GM18861 (cell line): ENCODE data around the gene KCNE4.
"Not testable (repeated sequence)": the region's sequence is repeated elsewhere in the genome, so short reads cannot be mapped to it uniquely, and the experiment has no call there.

Experiments used
- ATAC-seq: cut with Tn5 transposase; IDR thresholded peaks from one replicate; pipeline ENCODE4 v1.9.1; 2021; ENCODE audit not compliant: unreplicated experiment

KCNE4 gene

GRCh38 chr2:223056701-223057418, 4.9 kb downstream of the KCNE4 start:
- ATAC-seq, result no peak

- no peak for ATAC-seq
Observed at GRCh38 chr2:223057569-223057968, 5.6 kb downstream of the KCNE4 start.

GRCh38 chr2:223058952-223059716, 7.1 kb downstream of the KCNE4 start:
- ATAC-seq, result no peak

GRCh38 chr2:223060201-223060825, 8.3 kb downstream of the KCNE4 start:
- ATAC-seq, result no peak

- ATAC-seq, result no peak
Observed at GRCh38 chr2:223062396-223062795, 10.4 kb downstream of the KCNE4 start.

- ATAC-seq, result no peak
Observed at GRCh38 chr2:223065107-223065506, 13.1 kb downstream of the KCNE4 start.

- no peak for ATAC-seq
Observed at GRCh38 chr2:223066721-223067120, 14.7 kb downstream of the KCNE4 start.

GRCh38 chr2:223068071-223068470, 16.1 kb downstream of the KCNE4 start:
- no peak for ATAC-seq

GRCh38 chr2:223069465-223069864, 17.5 kb downstream of the KCNE4 start:
- no peak for ATAC-seq

- no peak for ATAC-seq
Observed at GRCh38 chr2:223069988-223070387, 18.0 kb downstream of the KCNE4 start.

GRCh38 chr2:223071139-223071538, 19.1 kb downstream of the KCNE4 start:
- ATAC-seq, result no peak

GRCh38 chr2:223072826-223073225, 20.8 kb downstream of the KCNE4 start:
- no peak for ATAC-seq

- ATAC-seq, result peak; percentile 88
Observed at GRCh38 chr2:223075301-223076270, 23.6 kb downstream of the KCNE4 start.

- ATAC-seq, result no peak
Observed at GRCh38 chr2:223076573-223076972, 24.6 kb downstream of the KCNE4 start.

GRCh38 chr2:223078482-223078881, 26.5 kb downstream of the KCNE4 start:
- no peak for ATAC-seq

GRCh38 chr2:223079378-223079777, 27.4 kb downstream of the KCNE4 start:
- ATAC-seq, result no peak

- ATAC-seq, result no peak
Observed at GRCh38 chr2:223079925-223080324, 27.9 kb downstream of the KCNE4 start.

- ATAC-seq, result not testable (repeated sequence)
Observed at GRCh38 chr2:223080790-223081360, 28.9 kb downstream of the KCNE4 start.

- ATAC-seq, result no peak
Observed at GRCh38 chr2:223081789-223082188, 29.8 kb downstream of the KCNE4 start.

- no peak for ATAC-seq
Observed at GRCh38 chr2:223082706-223083105, 30.7 kb downstream of the KCNE4 start.
